HL-60 (cell line): Measurements from ENCODE around the gene APOA5.

Source experiments
- GABPA ChIP-seq: IDR thresholded peaks from 2 replicates; pipeline ENCODE4 v1.6.1; 2012; ENCODE audit warnings: low read depth
- POLR2AphosphoS5 ChIP-seq: IDR thresholded peaks from 2 replicates; pipeline ENCODE4 v1.6.1; 2012; ENCODE audit warnings: low read depth
- SPI1 ChIP-seq: IDR thresholded peaks from 2 replicates; pipeline ENCODE4 v1.6.1; 2012; ENCODE audit warnings: low read depth, mild to moderate bottlenecking, borderline replicate concordance
- TF ChIP-seq, protein P1 (sequence below): IDR thresholded peaks from one replicate; pipeline ENCODE4 v1.5.1; 2011; ENCODE audit warnings: low read length, control low read depth, inconsistent platforms; ENCODE audit not compliant: insufficient read depth
- TF ChIP-seq, protein P2 (sequence below): IDR thresholded peaks from 2 replicates; pipeline ENCODE4 v1.6.1; 2012; ENCODE audit warnings: low read depth; ENCODE audit not compliant: insufficient replicate concordance

DNA sequence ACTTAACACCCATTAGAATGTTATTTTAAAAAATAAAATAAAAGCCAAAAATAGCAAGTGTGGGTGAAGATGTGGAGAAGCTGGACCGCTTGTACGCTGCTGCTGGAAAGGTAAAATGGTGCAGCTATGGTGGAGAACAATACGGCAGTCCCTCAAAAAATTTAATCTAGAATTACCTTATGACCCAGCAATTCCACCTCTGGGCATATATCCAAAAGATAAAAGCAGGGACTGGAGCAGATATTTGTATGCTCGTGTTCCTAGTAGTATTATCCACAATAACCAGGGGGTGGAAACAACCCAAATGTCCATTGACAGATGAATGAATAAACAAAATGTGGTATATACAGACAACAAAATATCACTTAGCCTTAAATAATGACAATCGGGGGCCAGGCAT is 6.1 kb upstream of the APOA5 start:
- TF ChIP-seq, protein P1, sequence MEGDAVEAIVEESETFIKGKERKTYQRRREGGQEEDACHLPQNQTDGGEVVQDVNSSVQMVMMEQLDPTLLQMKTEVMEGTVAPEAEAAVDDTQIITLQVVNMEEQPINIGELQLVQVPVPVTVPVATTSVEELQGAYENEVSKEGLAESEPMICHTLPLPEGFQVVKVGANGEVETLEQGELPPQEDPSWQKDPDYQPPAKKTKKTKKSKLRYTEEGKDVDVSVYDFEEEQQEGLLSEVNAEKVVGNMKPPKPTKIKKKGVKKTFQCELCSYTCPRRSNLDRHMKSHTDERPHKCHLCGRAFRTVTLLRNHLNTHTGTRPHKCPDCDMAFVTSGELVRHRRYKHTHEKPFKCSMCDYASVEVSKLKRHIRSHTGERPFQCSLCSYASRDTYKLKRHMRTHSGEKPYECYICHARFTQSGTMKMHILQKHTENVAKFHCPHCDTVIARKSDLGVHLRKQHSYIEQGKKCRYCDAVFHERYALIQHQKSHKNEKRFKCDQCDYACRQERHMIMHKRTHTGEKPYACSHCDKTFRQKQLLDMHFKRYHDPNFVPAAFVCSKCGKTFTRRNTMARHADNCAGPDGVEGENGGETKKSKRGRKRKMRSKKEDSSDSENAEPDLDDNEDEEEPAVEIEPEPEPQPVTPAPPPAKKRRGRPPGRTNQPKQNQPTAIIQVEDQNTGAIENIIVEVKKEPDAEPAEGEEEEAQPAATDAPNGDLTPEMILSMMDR, result no peak
- TF ChIP-seq, protein P2, sequence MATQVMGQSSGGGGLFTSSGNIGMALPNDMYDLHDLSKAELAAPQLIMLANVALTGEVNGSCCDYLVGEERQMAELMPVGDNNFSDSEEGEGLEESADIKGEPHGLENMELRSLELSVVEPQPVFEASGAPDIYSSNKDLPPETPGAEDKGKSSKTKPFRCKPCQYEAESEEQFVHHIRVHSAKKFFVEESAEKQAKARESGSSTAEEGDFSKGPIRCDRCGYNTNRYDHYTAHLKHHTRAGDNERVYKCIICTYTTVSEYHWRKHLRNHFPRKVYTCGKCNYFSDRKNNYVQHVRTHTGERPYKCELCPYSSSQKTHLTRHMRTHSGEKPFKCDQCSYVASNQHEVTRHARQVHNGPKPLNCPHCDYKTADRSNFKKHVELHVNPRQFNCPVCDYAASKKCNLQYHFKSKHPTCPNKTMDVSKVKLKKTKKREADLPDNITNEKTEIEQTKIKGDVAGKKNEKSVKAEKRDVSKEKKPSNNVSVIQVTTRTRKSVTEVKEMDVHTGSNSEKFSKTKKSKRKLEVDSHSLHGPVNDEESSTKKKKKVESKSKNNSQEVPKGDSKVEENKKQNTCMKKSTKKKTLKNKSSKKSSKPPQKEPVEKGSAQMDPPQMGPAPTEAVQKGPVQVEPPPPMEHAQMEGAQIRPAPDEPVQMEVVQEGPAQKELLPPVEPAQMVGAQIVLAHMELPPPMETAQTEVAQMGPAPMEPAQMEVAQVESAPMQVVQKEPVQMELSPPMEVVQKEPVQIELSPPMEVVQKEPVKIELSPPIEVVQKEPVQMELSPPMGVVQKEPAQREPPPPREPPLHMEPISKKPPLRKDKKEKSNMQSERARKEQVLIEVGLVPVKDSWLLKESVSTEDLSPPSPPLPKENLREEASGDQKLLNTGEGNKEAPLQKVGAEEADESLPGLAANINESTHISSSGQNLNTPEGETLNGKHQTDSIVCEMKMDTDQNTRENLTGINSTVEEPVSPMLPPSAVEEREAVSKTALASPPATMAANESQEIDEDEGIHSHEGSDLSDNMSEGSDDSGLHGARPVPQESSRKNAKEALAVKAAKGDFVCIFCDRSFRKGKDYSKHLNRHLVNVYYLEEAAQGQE, result no peak
- no peak for TF ChIP-seq SPI1
- TF ChIP-seq POLR2AphosphoS5, result no peak
- no peak for TF ChIP-seq GABPA
